Measurements from ENCODE around the gene KCNIP4.

DNA sequence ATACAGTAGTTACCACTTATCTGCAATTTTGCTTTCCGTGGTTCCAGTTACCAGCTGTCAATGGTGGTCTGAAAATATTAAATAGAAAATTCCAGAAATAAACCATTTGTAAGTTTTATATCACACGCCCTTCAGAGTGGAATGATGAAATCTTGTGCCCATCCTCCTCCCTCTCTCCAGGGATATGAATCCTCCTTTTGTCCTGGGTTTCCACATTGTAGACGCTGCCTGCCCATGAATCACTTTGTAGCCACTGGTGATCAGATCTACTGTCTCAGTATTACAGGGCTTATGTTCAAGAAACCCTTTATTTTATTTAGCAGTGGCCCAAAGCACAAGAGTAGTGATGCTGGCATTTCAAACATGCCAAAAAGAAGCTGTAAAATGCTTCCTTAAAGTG, 198.6 kb downstream of the KCNIP4 start:
- TF ChIP-seq CTCF (IDR thresholded peaks at IDR 0.05; ENCODE audit: poor library complexity) = no peak
- no peak for TF ChIP-seq EZH2 (IDR thresholded peaks at IDR 0.05; ENCODE audit: borderline replicate concordance)
- TF ChIP-seq EZH2phosphoT487 (IDR thresholded peaks at IDR 0.05; ENCODE audit: low read depth, severe bottlenecking, unreplicated experiment) = no peak

Data from hepatocyte (in vitro differentiated cells).